SKM-1 treated with dmso at 0.1 percent for 144 hours (cell line): ENCODE results near the gene GMDS.

Experiments
- DNase-seq: peaks from one replicate; lab custom pipeline; 2025; ENCODE audit not compliant: unreplicated experiment; lab: John Stamatoyannopoulos, UW

GMDS gene

DNA sequence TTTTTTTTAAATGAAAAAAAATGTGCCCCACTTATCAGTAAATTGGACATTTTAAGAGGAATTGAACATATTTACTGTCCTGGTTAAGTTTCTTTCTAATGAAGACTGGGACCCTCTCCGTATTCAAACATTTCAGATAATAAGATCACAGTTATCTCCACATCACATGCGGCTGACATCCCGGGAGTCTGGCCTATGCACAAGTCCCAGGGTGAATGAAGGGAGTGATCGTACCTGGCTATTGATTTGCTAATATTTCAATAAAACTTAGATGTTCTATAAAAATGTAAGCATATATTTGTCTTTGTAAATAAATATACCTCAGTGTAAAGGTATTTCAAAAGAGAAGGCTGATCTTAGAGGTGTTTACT is 577.6 kb downstream of the GMDS start:
- no peak for DNase-seq

DNA sequence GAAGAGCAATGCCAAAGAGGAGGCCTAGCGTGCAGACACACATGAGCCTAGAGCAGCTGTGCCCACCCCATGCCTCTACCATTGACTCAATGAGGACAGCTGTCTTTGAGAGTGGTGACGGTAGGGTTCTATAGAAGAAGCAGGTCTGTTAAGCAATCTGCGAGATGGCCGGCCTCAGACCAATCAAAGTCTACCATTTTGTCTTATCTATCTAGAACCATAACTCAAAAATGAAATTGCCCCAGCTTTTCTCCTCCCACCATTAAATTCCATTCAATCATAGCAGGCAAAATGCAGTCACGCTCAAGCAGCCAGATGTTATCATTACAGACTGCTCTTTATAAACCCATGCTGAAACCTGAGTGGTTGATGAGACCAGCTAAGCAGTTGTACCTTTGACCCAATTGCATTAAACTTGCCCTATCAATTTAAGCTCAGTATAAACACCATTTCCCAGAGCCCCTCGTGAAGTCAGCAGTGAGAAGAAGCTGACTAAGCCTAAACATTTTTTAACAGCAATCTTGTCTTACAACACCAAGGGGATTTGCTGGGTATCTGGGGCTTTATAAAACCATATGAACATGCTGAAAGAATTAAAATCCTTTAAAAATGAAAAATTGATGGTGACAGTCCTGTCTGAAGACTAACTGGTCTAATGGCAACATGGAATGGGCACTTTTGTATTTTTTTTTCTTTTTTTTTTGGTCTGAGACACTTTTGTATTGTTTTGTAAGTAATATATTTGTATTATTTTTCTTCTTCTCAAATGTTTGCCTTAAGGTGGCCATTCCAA is 578.2 kb downstream of the GMDS start:
- no peak for DNase-seq

DNA sequence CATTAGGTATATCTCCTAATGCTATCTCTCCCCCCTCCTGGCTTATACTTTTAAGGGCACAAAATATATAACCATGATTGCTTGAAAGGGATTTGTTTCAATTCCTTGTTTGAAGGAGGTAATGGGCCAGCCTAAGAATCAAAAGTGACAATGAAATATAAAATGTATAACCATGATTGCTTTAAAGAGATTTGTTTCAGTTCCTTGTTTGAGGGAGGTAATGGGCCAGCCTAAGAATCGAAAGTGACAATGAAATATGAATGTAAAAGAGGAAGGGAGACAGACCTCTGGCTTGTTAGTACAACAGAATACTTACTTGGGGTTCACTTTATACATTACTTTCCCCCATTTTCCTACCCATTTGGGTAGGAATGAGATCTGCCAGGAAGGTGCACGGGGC is 580.2 kb downstream of the GMDS start:
- no peak for DNase-seq

DNA sequence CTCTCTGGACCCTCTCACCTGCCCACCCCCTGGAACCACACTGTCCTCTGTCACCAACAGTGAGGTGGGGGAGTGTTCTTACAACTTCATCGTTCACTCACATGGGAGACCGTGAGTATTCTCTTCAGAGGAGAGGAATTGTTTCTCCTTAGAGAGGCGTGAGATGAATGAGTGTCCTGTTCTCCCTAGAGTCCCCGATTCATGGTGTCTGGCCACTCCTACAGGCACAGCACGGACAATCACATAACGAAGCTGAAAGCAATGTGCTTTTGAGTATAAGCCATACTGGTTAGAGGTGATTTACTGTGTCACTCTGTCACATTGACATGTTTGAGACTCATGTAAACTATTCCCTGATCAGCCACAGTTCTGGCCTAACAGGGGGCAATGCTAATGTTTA is 581.1 kb downstream of the GMDS start:
- DNase-seq, result no peak

GRCh38 chr6:1663511-1663910 is 581.9 kb downstream of the GMDS start:
- DNase-seq, result no peak

DNA sequence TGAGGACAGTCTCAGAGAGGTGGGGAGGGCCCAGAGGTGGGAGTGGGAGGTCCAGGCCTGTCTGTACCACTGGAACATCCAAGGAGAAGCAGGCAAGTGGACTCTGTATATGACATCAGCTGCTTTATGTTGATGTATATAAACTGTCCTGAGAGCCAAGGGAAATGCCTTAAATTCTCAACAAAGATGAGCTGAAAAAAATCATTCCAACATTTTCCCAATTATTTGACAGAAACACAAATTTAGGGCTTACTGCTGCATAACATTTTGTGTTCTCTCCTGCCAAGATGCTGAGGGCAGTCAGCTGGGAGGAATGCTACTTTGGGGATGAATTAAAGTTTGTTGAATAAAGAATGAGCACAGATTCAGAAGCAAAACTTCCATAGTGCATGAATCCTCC is 582.9 kb downstream of the GMDS start:
- no peak for DNase-seq

- no peak for DNase-seq
These were observed 585.6 kb downstream of the GMDS start for GRCh38 chr6:1659816-1660215.

- no peak for DNase-seq
These were observed 587.0 kb downstream of the GMDS start for GRCh38 chr6:1658212-1659005.

GRCh38 chr6:1657771-1658165 is 587.6 kb downstream of the GMDS start:
- no peak for DNase-seq

- no peak for DNase-seq
These were observed 588.2 kb downstream of the GMDS start for GRCh38 chr6:1657116-1657770.

- no peak for DNase-seq
These were observed 591.4 kb downstream of the GMDS start for GRCh38 chr6:1654054-1654453.

DNA sequence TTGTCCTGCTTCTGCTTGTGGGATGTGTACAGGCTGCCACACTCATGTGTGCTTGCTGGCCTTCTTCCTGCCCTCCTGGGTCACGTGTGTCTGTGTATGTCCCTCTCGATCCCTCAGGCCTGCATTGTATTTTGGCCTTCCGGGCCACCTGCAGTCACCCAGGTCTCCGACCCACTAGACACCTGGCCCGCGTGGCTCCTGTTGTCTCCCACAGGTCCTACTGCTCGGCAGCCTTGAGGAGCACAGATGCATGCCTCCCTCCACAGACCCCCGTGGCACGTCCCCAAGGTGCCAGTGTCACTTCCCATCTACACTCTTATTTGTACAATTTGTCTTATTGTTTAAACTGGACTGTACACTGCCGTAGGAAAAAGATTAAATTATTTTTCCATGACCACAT is 592.6 kb downstream of the GMDS start:
- DNase-seq, result no peak

DNA sequence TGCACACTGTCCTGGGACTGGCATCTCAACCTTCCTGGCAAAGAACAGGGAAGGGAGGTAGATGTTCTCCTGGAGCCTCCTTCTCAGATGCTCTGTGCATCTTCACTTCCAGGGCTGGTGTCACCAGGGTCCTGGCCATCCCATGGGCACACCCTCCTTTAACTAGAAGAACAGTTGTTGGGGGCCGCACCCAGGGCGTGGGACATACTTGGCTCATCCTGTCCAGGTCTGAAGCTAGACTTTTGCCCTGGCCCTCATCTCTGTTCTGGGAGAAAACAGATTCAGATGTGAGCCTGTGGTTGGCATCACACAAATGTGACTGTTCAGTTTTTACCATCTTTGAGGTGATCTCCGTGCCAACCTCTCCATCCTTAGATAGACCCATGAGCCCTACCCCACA is 594.0 kb downstream of the GMDS start:
- no peak for DNase-seq

- DNase-seq, result no peak
These were observed 599.8 kb downstream of the GMDS start for GRCh38 chr6:1645466-1646185.

DNA sequence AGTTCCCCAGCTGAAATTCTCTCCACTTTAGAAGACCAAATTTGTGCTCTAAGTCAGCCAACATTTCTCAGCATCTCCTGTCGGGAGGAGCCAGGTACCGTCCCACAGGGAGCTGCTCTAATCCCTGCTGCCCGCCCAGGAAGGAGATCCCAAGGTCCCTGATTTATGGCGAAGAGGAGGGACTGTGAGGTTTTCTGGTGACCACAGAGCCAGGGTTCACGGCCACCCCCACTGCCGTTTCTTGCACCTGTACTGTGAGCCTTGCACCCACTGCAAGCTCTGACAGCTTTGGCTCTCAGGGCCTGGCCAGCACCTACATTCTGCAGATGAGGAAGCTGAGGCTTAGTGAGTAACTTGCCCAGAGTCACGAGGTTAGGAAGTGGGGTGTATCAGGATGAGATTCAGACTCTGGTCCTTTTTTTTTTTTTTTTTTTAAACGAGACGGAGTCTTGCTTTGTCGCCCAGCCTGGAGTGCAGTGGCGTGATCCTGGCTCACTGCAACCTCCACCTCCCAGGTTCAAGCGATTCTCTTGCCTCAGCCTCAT is 600.8 kb downstream of the GMDS start:
- no peak for DNase-seq

GRCh38 chr6:1643830-1644445 is 601.5 kb downstream of the GMDS start:
- DNase-seq, result no peak

GRCh38 chr6:1643111-1643510 is 602.3 kb downstream of the GMDS start:
- DNase-seq, result no peak

DNA sequence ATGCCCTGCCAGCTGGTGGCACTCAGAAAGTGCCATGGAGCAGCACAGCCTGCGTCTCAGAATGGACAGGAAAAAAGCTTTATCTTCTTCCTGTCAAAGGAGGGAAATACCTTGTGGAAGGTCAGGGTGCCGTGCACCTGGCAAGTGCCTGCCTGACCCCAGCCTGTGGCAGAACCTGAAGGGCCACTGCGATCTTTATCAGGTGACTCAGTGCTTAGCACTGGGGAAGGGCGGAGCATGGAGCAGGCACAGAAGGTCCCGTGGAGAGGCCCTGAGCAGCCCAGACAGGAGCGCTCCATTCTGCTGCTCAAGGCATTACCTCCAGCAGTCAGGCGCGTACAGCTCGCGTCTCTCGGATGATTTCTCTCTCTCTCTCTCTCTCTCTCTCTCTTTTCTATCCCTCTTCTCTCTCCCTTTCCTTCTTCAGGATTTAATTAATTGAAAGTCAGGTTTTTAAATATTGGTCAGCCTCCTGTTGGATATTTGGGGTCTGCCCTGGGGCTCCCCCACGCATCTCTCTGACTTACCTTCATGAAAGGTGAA is 604.0 kb downstream of the GMDS start:
- DNase-seq, result no peak

GRCh38 chr6:1640476-1640875 is 604.9 kb downstream of the GMDS start:
- no peak for DNase-seq

DNA sequence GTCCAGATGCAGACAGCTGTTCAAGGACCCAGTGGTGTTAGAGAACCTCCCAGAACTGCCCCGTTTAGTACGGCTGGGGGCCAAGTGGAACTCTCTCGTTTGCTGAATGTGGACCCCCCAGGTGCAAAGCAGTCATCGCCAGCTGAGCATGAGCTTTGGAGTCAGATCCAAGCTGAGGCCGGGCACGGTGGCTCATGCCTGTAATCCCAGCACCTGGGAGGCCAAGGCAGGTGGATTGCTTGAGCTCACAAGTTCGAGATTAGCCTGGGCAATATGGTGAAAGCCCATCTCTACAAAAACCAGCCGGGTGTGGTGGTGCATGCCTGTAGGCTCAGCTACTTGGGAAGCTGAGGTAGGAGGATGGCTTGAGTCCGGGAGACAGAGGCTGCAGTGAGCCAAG is 606.0 kb downstream of the GMDS start:
- no peak for DNase-seq
